Upper lobe of left lung (tissue), 6 donors: Measurements from ENCODE around the gene CAPNS2. TPM values are rescaled to one million over a fixed set of nuclear protein-coding genes. Genes with fewer than 3 reads are reported as not detected.

ENCODE experiments used
- ATAC-seq, 2 donors: fragments of 200-7000 bp; cut with Tn5 transposase; one replicate each; pipeline ENCODE4 v1.9.1; 2022; ENCODE audit warnings: mild to moderate bottlenecking in 2 of 2, moderate library complexity in 2 of 2; ENCODE audit not compliant: low FRiP score in 2 of 2
- DNase-seq, 2 donors: peaks; one replicate each; pipeline ENCODE4 v3.0.0-alpha.2; 2019 to 2020
- H3K27ac ChIP-seq, 4 donors: fragments of 200-600 bp; sonication (generic); one replicate each; pipeline ENCODE4 v1.5.1; 2016 to 2019
- H3K27me3 ChIP-seq, 4 donors: fragments of 200-600 bp; sonication (generic); one replicate each; pipeline ENCODE4 v1.5.1; 2017 to 2019
- H3K36me3 ChIP-seq, 4 donors: fragments of 200-600 bp; sonication (generic); one replicate each; pipeline ENCODE4 v1.5.1; 2016 to 2019
- H3K4me1 ChIP-seq, 4 donors: fragments of 200-600 bp; sonication (generic); one replicate each; pipeline ENCODE4 v1.5.1; 2018 to 2019
- H3K4me3 ChIP-seq, 4 donors: fragments of 200-600 bp; sonication (generic); one replicate each; pipeline ENCODE4 v1.5.1; 2017 to 2019; ENCODE audit warnings: mild to moderate bottlenecking in 2 of 4, moderate library complexity in 1 of 4
- H3K9me3 ChIP-seq, 4 donors: fragments of 200-600 bp; sonication (generic); one replicate each; pipeline ENCODE4 v1.5.1; 2018 to 2019
- CTCF ChIP-seq, 6 experiments: fragments of 450-650 bp in 4 of 6; fragments of 200-600 bp in 2 of 6; sonication (generic) in 2 of 6; IDR thresholded peaks; one replicate each; pipeline ENCODE4 v1.5.1; 2016 to 2019; ENCODE audit warnings: antibody characterized with exemption in 6 of 6
- EP300 ChIP-seq, 4 donors: sonication (generic); formaldehyde crosslinking; IDR thresholded peaks; one replicate each; pipeline ENCODE4 v1.5.1; 2017; ENCODE audit warnings: antibody characterized with exemption in 4 of 4, control low read depth in 2 of 4
- POLR2A ChIP-seq, 4 donors: fragments of 450-650 bp; IDR thresholded peaks; one replicate each; pipeline ENCODE4 v1.5.1; 2016 to 2017; ENCODE audit warnings: antibody characterized with exemption in 4 of 4, mild to moderate bottlenecking in 2 of 4
- POLR2AphosphoS5 ChIP-seq, 2 donors: sonication (generic); formaldehyde crosslinking; IDR thresholded peaks; one replicate each; pipeline ENCODE4 v1.5.1; 2017; ENCODE audit warnings: antibody characterized with exemption in 2 of 2
- WGBS, 2 donors: methylation state at CpG; one replicate each; pipeline ENCODE4 v1.1.5; 2017 to 2018; 5-methylcytosine and 5-hydroxymethylcytosine counted together
- total RNA-seq, 6 donors: library from RNA; depleted of rRNA in 4 of 6; stranded (reverse); fragments of >200 nt in 4 of 6; gene quantifications; one replicate each; pipeline versions ENCODE4 v1.1.0 to v1.2.1, GENCODE V29; 2016 to 2021
- donor health status: DM: no; HTN: no; CAD: no; lungs with moderate emphysema.
- donor health status: DM: no; HTN: yes; CAD: no; lungs with severe emphysema.

Gene CAPNS2
- total RNA-seq, 6 donors from 2014 or later: 0.72 to 3.1 (median 2.1) TPM; not detected in 1

DNA sequence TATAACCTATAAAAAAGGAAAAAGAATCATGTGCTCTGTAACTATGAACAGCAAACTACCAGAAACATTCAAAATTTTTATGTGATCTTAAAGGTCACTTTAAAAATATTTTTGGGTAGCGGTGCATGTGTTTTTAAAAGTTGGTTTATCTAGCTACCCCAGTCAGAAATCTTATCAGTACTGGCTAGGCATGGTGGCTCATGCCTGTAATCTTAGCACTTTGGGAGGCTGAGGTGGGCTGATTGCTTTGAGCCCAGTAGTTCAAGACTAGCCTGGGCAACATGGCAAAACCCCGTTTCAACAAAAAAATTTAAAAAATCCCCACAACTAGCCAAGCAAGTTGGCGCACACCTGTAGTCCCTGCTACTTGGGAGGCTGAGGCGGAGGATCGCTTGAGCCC, 3.7 kb downstream of the CAPNS2 start:
- TF ChIP-seq CTCF (IDR thresholded peaks at IDR 0.05): no peak
- no peak for TF ChIP-seq POLR2AphosphoS5 (IDR thresholded peaks at IDR 0.05)
- TF ChIP-seq POLR2A (IDR thresholded peaks at IDR 0.05): no peak
- ATAC-seq: no peak
- H3K27me3 ChIP-seq: no peaks in the 10 kb centered on the region
- no peaks in the 10 kb centered on the region for H3K9me3 ChIP-seq
- H3K36me3 ChIP-seq: no peaks in the 10 kb centered on the region
- H3K4me3 ChIP-seq: no peak overlapping the region
- no peak for DNase-seq
- WGBS, 2 donors: 79 to 82% methylated on average over 5 of the region's 5 CpGs
- H3K4me1 ChIP-seq: peaks cover 7 to 20% (median 16%) of the 10 kb centered on the region in 4 donors
- H3K27ac ChIP-seq: no peak overlapping the region

DNA sequence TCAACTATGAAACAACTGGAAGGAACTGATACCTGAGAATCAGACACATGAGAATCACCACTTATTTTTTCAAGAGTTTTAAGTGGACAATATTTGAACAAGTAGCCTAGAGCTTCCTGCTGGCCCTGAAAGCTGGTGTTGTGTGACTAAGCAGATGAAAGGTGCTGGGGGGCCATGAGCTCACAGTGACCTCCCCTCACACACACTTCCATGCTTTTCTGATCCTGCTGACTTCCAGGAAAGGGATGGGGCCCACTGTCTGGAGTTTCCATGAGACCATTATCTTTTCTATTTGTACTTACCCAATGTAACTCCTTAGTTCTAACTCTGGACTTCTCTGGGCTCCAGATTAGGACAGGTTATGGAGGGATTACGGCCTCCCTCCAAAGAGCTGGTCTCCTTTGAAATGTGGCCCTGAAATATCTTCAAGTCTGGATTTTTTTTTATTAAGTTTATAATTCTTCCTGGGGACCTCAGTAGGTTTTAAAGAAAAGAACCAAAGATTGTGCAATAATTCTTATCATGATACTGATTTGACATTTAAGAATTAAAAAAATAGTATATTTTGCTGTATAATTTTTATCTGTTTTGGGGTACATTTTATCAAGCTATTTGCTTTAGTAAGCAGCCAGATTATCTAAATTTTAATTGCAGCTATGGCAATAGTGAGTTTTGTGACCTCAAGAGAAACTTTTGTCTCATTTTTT, 4.9 kb downstream of the CAPNS2 start:
- Histone ChIP-seq H3K27ac (no peak overlapping the region), H3K36me3 (no peaks in the 10 kb centered on the region), H3K4me3 (no peak overlapping the region), H3K27me3 (no peaks in the 10 kb centered on the region), H3K4me1 (peaks cover 7 to 20% (median 16%) of the 10 kb centered on the region in 4 donors), H3K9me3 (no peaks in the 10 kb centered on the region)
- TF ChIP-seq CTCF (IDR thresholded peaks at IDR 0.05): no peak
- no peak for TF ChIP-seq POLR2AphosphoS5 (IDR thresholded peaks at IDR 0.05)
- TF ChIP-seq EP300 (IDR thresholded peaks at IDR 0.05): no peak
- no peak for TF ChIP-seq POLR2A (IDR thresholded peaks at IDR 0.05)
- DNase-seq (no peak), ATAC-seq (no peak)
- WGBS, 2 donors: 46 to 54% methylated on average over 1 of the region's 1 CpG

GRCh38 chr16:55572439-55572838, 6.0 kb downstream of the CAPNS2 start:
- H3K4me1 ChIP-seq: peaks cover 4 to 10% (median 9%) of the 10 kb centered on the region in 4 donors
- ATAC-seq (peak in 1 of 2 donors; percentile 27), DNase-seq (no peak)
- H3K9me3 ChIP-seq: no peaks in the 10 kb centered on the region
- H3K27ac ChIP-seq: no peak overlapping the region
- TF ChIP-seq EP300 (IDR thresholded peaks at IDR 0.05) (no peak), POLR2AphosphoS5 (IDR thresholded peaks at IDR 0.05) (no peak), CTCF (IDR thresholded peaks at IDR 0.05) (no peak), POLR2A (IDR thresholded peaks at IDR 0.05) (no peak)
- 82 to 86% methylated on average over 4 of the region's 4 CpGs for WGBS, 2 donors
- H3K4me3 ChIP-seq: no peak overlapping the region
- H3K36me3 ChIP-seq: no peaks in the 10 kb centered on the region
- H3K27me3 ChIP-seq: no peaks in the 10 kb centered on the region

DNA sequence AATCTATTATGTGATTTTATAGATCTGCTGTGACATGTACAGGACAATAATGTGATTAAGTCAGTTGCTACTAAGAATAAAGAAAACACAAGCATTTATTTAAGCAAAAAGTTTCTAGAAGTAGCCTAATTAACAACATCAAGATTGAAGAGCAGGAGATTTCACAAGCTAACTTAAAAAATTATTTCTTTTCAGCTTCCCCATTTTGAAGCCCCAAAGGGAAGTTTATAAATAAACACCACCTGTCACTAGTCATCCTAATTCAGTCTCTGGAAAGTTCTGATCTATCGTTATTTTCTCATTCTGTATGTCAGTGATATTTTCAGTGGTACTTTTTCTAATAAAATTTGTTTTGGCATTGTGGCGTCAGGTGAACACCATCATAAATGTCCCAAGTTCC, 8.3 kb downstream of the CAPNS2 start:
- Histone ChIP-seq H3K9me3 (no peaks in the 10 kb centered on the region), H3K27ac (no peak overlapping the region), H3K36me3 (peaks cover 0 to 5% (median 0%) of the 10 kb centered on the region in 4 donors), H3K27me3 (no peaks in the 10 kb centered on the region), H3K4me3 (no peak overlapping the region), H3K4me1 (no peaks in the 10 kb centered on the region)
- no peak for DNase-seq
- TF ChIP-seq CTCF (IDR thresholded peaks at IDR 0.05): no peak
- no peak for TF ChIP-seq EP300 (IDR thresholded peaks at IDR 0.05)
- TF ChIP-seq POLR2AphosphoS5 (IDR thresholded peaks at IDR 0.05): no peak
- TF ChIP-seq POLR2A (IDR thresholded peaks at IDR 0.05): no peak
- no peak for ATAC-seq
- WGBS, 2 donors: 61 to 80% methylated on average over 2 of the region's 2 CpGs

GRCh38 chr16:55575496-55575895, 9.0 kb downstream of the CAPNS2 start:
- Histone ChIP-seq H3K9me3 (no peaks in the 10 kb centered on the region), H3K36me3 (peaks cover 0 to 5% (median 0%) of the 10 kb centered on the region in 4 donors), H3K4me1 (no peaks in the 10 kb centered on the region), H3K27me3 (no peaks in the 10 kb centered on the region), H3K4me3 (no peak overlapping the region), H3K27ac (no peak overlapping the region)
- TF ChIP-seq EP300 (IDR thresholded peaks at IDR 0.05) (no peak), CTCF (IDR thresholded peaks at IDR 0.05) (no peak), POLR2A (IDR thresholded peaks at IDR 0.05) (no peak), POLR2AphosphoS5 (IDR thresholded peaks at IDR 0.05) (no peak)
- DNase-seq: no peak
- ATAC-seq: no peak
- WGBS, 2 donors: 79 to 86% methylated on average over 1 of the region's 1 CpG
